ENCODE measurements around the gene RNF220.
"Not testable (repeated sequence)": the region's sequence is repeated elsewhere in the genome, so short reads cannot be mapped to it uniquely, and the experiment has no call there.

Gene RNF220

GRCh38 chr1:44489481-44489880, 84.4 kb downstream of the RNF220 start:
- H3K9me3 ChIP-seq (ENCODE audit: control insufficient read depth, low read length): no peaks in the 10 kb centered on the region
- peaks cover 8% of the 10 kb centered on the region for H3K4me1 ChIP-seq (ENCODE audit: control insufficient read depth, insufficient read depth, low read length)
- 83% methylated on average over 5 of the region's 5 CpGs for WGBS, 2 experiments
- H3K4me3 ChIP-seq (ENCODE audit: insufficient read depth, low read depth, low read length): no peak overlapping the region
- no peaks in the 10 kb centered on the region for H3K36me3 ChIP-seq (ENCODE audit: control insufficient read depth, insufficient read depth, low read length)
- H3K27me3 ChIP-seq (ENCODE audit: control insufficient read depth, insufficient read depth, low read length, poor library complexity, severe bottlenecking): no peaks in the 10 kb centered on the region
- no peak overlapping the region for H3K27ac ChIP-seq (ENCODE audit: insufficient read depth, low read depth, low read length, poor library complexity, severe bottlenecking)

GRCh38 chr1:44496541-44497171, 91.6 kb downstream of the RNF220 start:
- Histone ChIP-seq H3K27ac (ENCODE audit: insufficient read depth, low read depth, low read length, poor library complexity, severe bottlenecking) (no peak overlapping the region), H3K27me3 (ENCODE audit: control insufficient read depth, insufficient read depth, low read length, poor library complexity, severe bottlenecking) (peaks cover 68% of the 10 kb centered on the region), H3K4me1 (ENCODE audit: control insufficient read depth, insufficient read depth, low read length) (peaks cover 19% of the 10 kb centered on the region)

GRCh38 chr1:44497422-44498170, 92.5 kb downstream of the RNF220 start:
- no peaks in the 10 kb centered on the region for H3K9me3 ChIP-seq (ENCODE audit: control insufficient read depth, low read length)
- H3K4me3 ChIP-seq (ENCODE audit: insufficient read depth, low read depth, low read length): no peak overlapping the region
- peaks cover 77% of the 10 kb centered on the region for H3K27me3 ChIP-seq (ENCODE audit: control insufficient read depth, insufficient read depth, low read length, poor library complexity, severe bottlenecking)
- no peaks in the 10 kb centered on the region for H3K36me3 ChIP-seq (ENCODE audit: control insufficient read depth, insufficient read depth, low read length)
- WGBS, 2 experiments: 92 to 93% methylated on average over 11 to 12 of the region's 12 CpGs
- H3K27ac ChIP-seq (ENCODE audit: insufficient read depth, low read depth, low read length, poor library complexity, severe bottlenecking): no peak overlapping the region
- H3K4me1 ChIP-seq (ENCODE audit: control insufficient read depth, insufficient read depth, low read length): peaks cover 25% of the 10 kb centered on the region

More at GRCh38 chr1:44496541-44497171, 91.6 kb downstream of the RNF220 start:
- whole genome bisulfite sequencing, 2 experiments: 90 to 94% methylated on average over 5 to 6 of the region's 6 CpGs
- Histone ChIP-seq H3K9me3 (ENCODE audit: control insufficient read depth, low read length) (no peaks in the 10 kb centered on the region), H3K36me3 (ENCODE audit: control insufficient read depth, insufficient read depth, low read length) (no peaks in the 10 kb centered on the region), H3K4me3 (ENCODE audit: insufficient read depth, low read depth, low read length) (no peak overlapping the region)

- 92 to 93% methylated on average over 3 of the region's 3 CpGs for WGBS, 2 experiments
- Histone ChIP-seq H3K36me3 (ENCODE audit: control insufficient read depth, insufficient read depth, low read length) (no peaks in the 10 kb centered on the region), H3K4me1 (ENCODE audit: control insufficient read depth, insufficient read depth, low read length) (peaks cover 25% of the 10 kb centered on the region), H3K27me3 (ENCODE audit: control insufficient read depth, insufficient read depth, low read length, poor library complexity, severe bottlenecking) (peaks cover 94% of the 10 kb centered on the region), H3K27ac (ENCODE audit: insufficient read depth, low read depth, low read length, poor library complexity, severe bottlenecking) (no peak overlapping the region), H3K4me3 (ENCODE audit: insufficient read depth, low read depth, low read length) (no peak overlapping the region), H3K9me3 (ENCODE audit: control insufficient read depth, low read length) (no peaks in the 10 kb centered on the region)
Observed at GRCh38 chr1:44499306-44499705, 94.3 kb downstream of the RNF220 start.

- WGBS, 2 experiments: 15 to 18% methylated on average over 17 of the region's 17 CpGs
- Histone ChIP-seq H3K27ac (ENCODE audit: insufficient read depth, low read depth, low read length, poor library complexity, severe bottlenecking) (peak overlapping the region; percentile 28), H3K4me3 (ENCODE audit: insufficient read depth, low read depth, low read length) (no peak overlapping the region)
Observed at GRCh38 chr1:44500181-44501046, 95.4 kb downstream of the RNF220 start.

GRCh38 chr1:44501047-44501890, 96.2 kb downstream of the RNF220 start:
- Histone ChIP-seq H3K27me3 (ENCODE audit: control insufficient read depth, insufficient read depth, low read length, poor library complexity, severe bottlenecking) (peaks cover 100% of the 10 kb centered on the region), H3K9me3 (ENCODE audit: control insufficient read depth, low read length) (no peaks in the 10 kb centered on the region), H3K27ac (ENCODE audit: insufficient read depth, low read depth, low read length, poor library complexity, severe bottlenecking) (peak overlapping the region; percentile 67), H3K4me1 (ENCODE audit: control insufficient read depth, insufficient read depth, low read length) (peaks cover 32% of the 10 kb centered on the region), H3K4me3 (ENCODE audit: insufficient read depth, low read depth, low read length) (peak overlapping the region; percentile 5), H3K36me3 (ENCODE audit: control insufficient read depth, insufficient read depth, low read length) (no peaks in the 10 kb centered on the region)
- 1% methylated on average over 12 to 13 of the region's 13 CpGs for WGBS, 2 experiments

More at GRCh38 chr1:44500181-44501046, 95.4 kb downstream of the RNF220 start:
- peaks cover 25% of the 10 kb centered on the region for H3K4me1 ChIP-seq (ENCODE audit: control insufficient read depth, insufficient read depth, low read length)
- no peaks in the 10 kb centered on the region for H3K36me3 ChIP-seq (ENCODE audit: control insufficient read depth, insufficient read depth, low read length)
- no peaks in the 10 kb centered on the region for H3K9me3 ChIP-seq (ENCODE audit: control insufficient read depth, low read length)
- peaks cover 100% of the 10 kb centered on the region for H3K27me3 ChIP-seq (ENCODE audit: control insufficient read depth, insufficient read depth, low read length, poor library complexity, severe bottlenecking)

- Histone ChIP-seq H3K4me1 (ENCODE audit: control insufficient read depth, insufficient read depth, low read length) (peaks cover 46% of the 10 kb centered on the region), H3K27me3 (ENCODE audit: control insufficient read depth, insufficient read depth, low read length, poor library complexity, severe bottlenecking) (peaks cover 100% of the 10 kb centered on the region)
- H3K27ac ChIP-seq (ENCODE audit: insufficient read depth, low read depth, low read length, poor library complexity, severe bottlenecking); H3K9me3 ChIP-seq (ENCODE audit: control insufficient read depth, low read length); H3K4me3 ChIP-seq (ENCODE audit: insufficient read depth, low read depth, low read length); H3K36me3 ChIP-seq (ENCODE audit: control insufficient read depth, insufficient read depth, low read length): not testable (repeated sequence)
- 92% methylated on average over 6 of the region's 6 CpGs for WGBS, 2 experiments
Observed at GRCh38 chr1:44502823-44503222, 97.8 kb downstream of the RNF220 start.

- Histone ChIP-seq H3K27me3 (ENCODE audit: control insufficient read depth, insufficient read depth, low read length, poor library complexity, severe bottlenecking) (peaks cover 100% of the 10 kb centered on the region), H3K4me1 (ENCODE audit: control insufficient read depth, insufficient read depth, low read length) (peaks cover 51% of the 10 kb centered on the region)
- WGBS, 2 experiments: 85 to 86% methylated on average over 6 of the region's 6 CpGs
Observed at GRCh38 chr1:44503625-44504024, 98.6 kb downstream of the RNF220 start.

GRCh38 chr1:44505210-44505993, 100.3 kb downstream of the RNF220 start:
- H3K36me3 ChIP-seq (ENCODE audit: control insufficient read depth, insufficient read depth, low read length): no peaks in the 10 kb centered on the region
- no peaks in the 10 kb centered on the region for H3K9me3 ChIP-seq (ENCODE audit: control insufficient read depth, low read length)
- peaks cover 99% of the 10 kb centered on the region for H3K27me3 ChIP-seq (ENCODE audit: control insufficient read depth, insufficient read depth, low read length, poor library complexity, severe bottlenecking)
- H3K27ac ChIP-seq (ENCODE audit: insufficient read depth, low read depth, low read length, poor library complexity, severe bottlenecking): peak overlapping the region; percentile 52
- H3K4me1 ChIP-seq (ENCODE audit: control insufficient read depth, insufficient read depth, low read length): peaks cover 43% of the 10 kb centered on the region
- no peak overlapping the region for H3K4me3 ChIP-seq (ENCODE audit: insufficient read depth, low read depth, low read length)
- 24 to 29% methylated on average over 20 of the region's 20 CpGs for WGBS, 2 experiments

More at GRCh38 chr1:44503625-44504024, 98.6 kb downstream of the RNF220 start:
- H3K36me3 ChIP-seq (ENCODE audit: control insufficient read depth, insufficient read depth, low read length): no peaks in the 10 kb centered on the region
- H3K9me3 ChIP-seq (ENCODE audit: control insufficient read depth, low read length): no peaks in the 10 kb centered on the region
- no peak overlapping the region for H3K27ac ChIP-seq (ENCODE audit: insufficient read depth, low read depth, low read length, poor library complexity, severe bottlenecking)
- H3K4me3 ChIP-seq (ENCODE audit: insufficient read depth, low read depth, low read length): no peak overlapping the region

All from ectodermal cell (in vitro differentiated cells).